Panc1 (cell line): ENCODE results near the gene PLCG1. TPM values are rescaled to one million over a fixed set of nuclear protein-coding genes. Genes with fewer than 3 reads are reported as not detected.
A peak's percentile ranks its signal among the peaks of the same experiment; 100 is the strongest.

ENCODE experiments used
- ATAC-seq: fragments of 200-7000 bp; cut with Tn5 transposase; 2 replicates; pipeline ENCODE4 v1.9.1; 2020; ENCODE audit warnings: mild to moderate bottlenecking, moderate library complexity
- BruUV-seq: library from RNA; stranded (reverse); fragments of 400-500 nt; replicated peaks from 2 replicates; lab custom pipeline; 2021; lab: Mats Ljungman, UMichigan
- CTCF ChIA-PET: fragments of 300-600 bp; sonication (Branson Sonifier 250); formaldehyde crosslinking; loops from one replicate; lab custom pipeline; 2022; ENCODE audit warnings: antibody characterized with exemption; lab: Charles Lee
- POLR2A ChIA-PET: fragments of 300-600 bp; sonication (Branson Sonifier 250); formaldehyde crosslinking; loops from one replicate; lab custom pipeline; 2022; ENCODE audit warnings: antibody characterized with exemption; lab: Charles Lee
- DNase-seq: peaks from one replicate; pipeline ENCODE4 v3.0.0-alpha.2; 2010; ENCODE audit warnings: low read depth, low spot score
- H3K27ac ChIP-seq: 2 replicates; pipeline ENCODE4 v1.5.1; 2011; ENCODE audit warnings: mild to moderate bottlenecking, low read length, inconsistent platforms
- H3K27me3 ChIP-seq: fragments of 200-500 bp; sonication (Bioruptor generic); 2 replicates; pipeline ENCODE4 v1.6.0; 2014; ENCODE audit warnings: low read length, inconsistent platforms; ENCODE audit not compliant: control insufficient read depth, insufficient read depth
- H3K36me3 ChIP-seq: fragments of 200-500 bp; sonication (Bioruptor generic); 2 replicates; pipeline ENCODE4 v1.5.1; 2014; ENCODE audit warnings: inconsistent platforms, mild to moderate bottlenecking, low read length, moderate library complexity; ENCODE audit not compliant: control insufficient read depth, insufficient read depth
- H3K4me1 ChIP-seq: 2 replicates; pipeline ENCODE4 v1.5.1; 2011; ENCODE audit warnings: inconsistent platforms, mild to moderate bottlenecking, low read length, moderate library complexity; ENCODE audit not compliant: control insufficient read depth, insufficient read depth
- H3K4me3 ChIP-seq, 2 experiments: 2 replicates each; pipeline ENCODE4 v1.5.1; 2011 to 2012; ENCODE audit warnings: low read depth in 2 of 2, low read length in 2 of 2, mild to moderate bottlenecking in 2 of 2, inconsistent platforms in 1 of 2, moderate library complexity in 1 of 2
- H3K9me3 ChIP-seq: fragments of 200-500 bp; sonication (Bioruptor generic); 2 replicates; pipeline ENCODE4 v1.5.1; 2014; ENCODE audit warnings: low read depth, mild to moderate bottlenecking, inconsistent platforms, low read length, moderate library complexity; ENCODE audit not compliant: control insufficient read depth, insufficient read depth
- POLR2AphosphoS5 ChIP-seq: IDR thresholded peaks from 2 replicates; pipeline ENCODE4 v1.6.1; 2012; ENCODE audit warnings: mild to moderate bottlenecking, low read depth, low read length, moderate library complexity
- SIN3A ChIP-seq: IDR thresholded peaks from 2 replicates; pipeline ENCODE4 v1.6.1; 2012; ENCODE audit warnings: low read depth, mild to moderate bottlenecking, low read length, moderate library complexity, borderline replicate concordance; ENCODE audit not compliant: insufficient read depth
- TCF7L2 ChIP-seq: IDR thresholded peaks from 2 replicates; pipeline ENCODE4 v1.6.1; 2011; ENCODE audit warnings: mild to moderate bottlenecking, low read depth, low read length, inconsistent platforms
- in situ Hi-C: cut with HindIII; loops from 2 replicates; pipeline ENCODE4 v1.10.0; 2016; ENCODE audit warnings: low sequenced_read_pairs, low pct_unique_long_range_greater_than_20kb
- intact Hi-C: fragments of 100-400 bp; cut with micrococcal nuclease; formaldehyde crosslinking; loops from one replicate; pipeline ENCODE4 v1.10.0; 2022; ENCODE audit not compliant: unreplicated experiment
- total RNA-seq: library from RNA; stranded (reverse); gene quantifications from one replicate; pipeline ENCODE4 v1.2.1, GENCODE V29; 2021; ENCODE audit not compliant: unreplicated experiment
- TF ChIP-seq, protein P1 (sequence below): fragments of 450-650 bp; IDR thresholded peaks from 2 replicates; pipeline ENCODE4 v1.5.1; 2017; ENCODE audit warnings: mild to moderate bottlenecking
- TF ChIP-seq, protein P2 (sequence below), 2 experiments: IDR thresholded peaks; 2 replicates each; pipeline ENCODE4 v1.6.1; 2011 to 2012; ENCODE audit warnings: low read depth in 2 of 2, control low read depth in 1 of 2, low read length in 1 of 2, mild to moderate bottlenecking in 1 of 2, moderate library complexity in 1 of 2; ENCODE audit not compliant: insufficient read depth in 1 of 2

The PLCG1 gene
- total RNA-seq, 1 experiment from 2014 or later: 159 TPM

DNA sequence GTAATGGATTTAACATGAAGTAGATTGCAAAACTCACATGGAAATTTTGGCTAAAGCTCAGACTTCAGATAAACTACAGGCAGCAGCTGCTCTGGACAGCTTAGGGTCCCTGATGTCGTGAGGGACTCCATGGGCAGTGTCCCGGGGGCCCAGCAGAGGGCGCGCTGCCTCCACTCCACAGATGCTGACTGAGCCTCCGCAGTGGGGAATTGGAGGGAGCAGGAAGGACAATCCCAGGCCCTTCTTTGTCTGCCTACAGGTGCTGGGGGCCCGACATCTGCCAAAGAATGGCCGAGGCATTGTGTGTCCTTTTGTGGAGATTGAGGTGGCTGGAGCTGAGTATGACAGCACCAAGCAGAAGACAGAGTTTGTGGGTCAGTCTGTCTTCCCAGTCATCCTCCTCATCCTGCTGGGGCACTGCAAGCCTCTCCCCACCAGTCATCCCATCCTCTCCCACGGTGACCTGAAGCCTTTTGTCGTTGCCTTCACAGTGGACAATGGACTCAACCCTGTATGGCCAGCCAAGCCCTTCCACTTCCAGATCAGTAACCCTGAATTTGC lies 35.9 kb downstream of the PLCG1 start:
- TF ChIP-seq POLR2AphosphoS5 (no peak), SIN3A (no peak)
- TF ChIP-seq, protein P1, sequence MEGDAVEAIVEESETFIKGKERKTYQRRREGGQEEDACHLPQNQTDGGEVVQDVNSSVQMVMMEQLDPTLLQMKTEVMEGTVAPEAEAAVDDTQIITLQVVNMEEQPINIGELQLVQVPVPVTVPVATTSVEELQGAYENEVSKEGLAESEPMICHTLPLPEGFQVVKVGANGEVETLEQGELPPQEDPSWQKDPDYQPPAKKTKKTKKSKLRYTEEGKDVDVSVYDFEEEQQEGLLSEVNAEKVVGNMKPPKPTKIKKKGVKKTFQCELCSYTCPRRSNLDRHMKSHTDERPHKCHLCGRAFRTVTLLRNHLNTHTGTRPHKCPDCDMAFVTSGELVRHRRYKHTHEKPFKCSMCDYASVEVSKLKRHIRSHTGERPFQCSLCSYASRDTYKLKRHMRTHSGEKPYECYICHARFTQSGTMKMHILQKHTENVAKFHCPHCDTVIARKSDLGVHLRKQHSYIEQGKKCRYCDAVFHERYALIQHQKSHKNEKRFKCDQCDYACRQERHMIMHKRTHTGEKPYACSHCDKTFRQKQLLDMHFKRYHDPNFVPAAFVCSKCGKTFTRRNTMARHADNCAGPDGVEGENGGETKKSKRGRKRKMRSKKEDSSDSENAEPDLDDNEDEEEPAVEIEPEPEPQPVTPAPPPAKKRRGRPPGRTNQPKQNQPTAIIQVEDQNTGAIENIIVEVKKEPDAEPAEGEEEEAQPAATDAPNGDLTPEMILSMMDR: peak; percentile 95
- no peak overlapping the region for H3K4me3 ChIP-seq
- no TSS peak for BruUV-seq
- DNase-seq (peak; percentile 18), ATAC-seq (peak; percentile 92)
- ChIA-PET POLR2A (no interaction called here), CTCF (interaction anchor here (0.7 to 1.9 kb wide), 4 partner anchors 16 to 171 kb away, joined by 4 to 24 read pairs (median 6); partner anchors contain the start of gene LPIN3)
- H3K9me3 ChIP-seq: no peaks in the 10 kb centered on the region
- no peaks in the 10 kb centered on the region for H3K27me3 ChIP-seq
- H3K27ac ChIP-seq: no peak overlapping the region
- intact Hi-C loops (loop anchor here (1.0 to 5.0 kb wide), 2 partner anchors 59 to 166 kb away; no protein-coding TSS in a partner anchor), in situ Hi-C loops (no loop called here)
- no peaks in the 10 kb centered on the region; the same call in 1 of the 2 replicates for H3K36me3 ChIP-seq
- H3K4me1 ChIP-seq: no peaks in the 10 kb centered on the region

DNA sequence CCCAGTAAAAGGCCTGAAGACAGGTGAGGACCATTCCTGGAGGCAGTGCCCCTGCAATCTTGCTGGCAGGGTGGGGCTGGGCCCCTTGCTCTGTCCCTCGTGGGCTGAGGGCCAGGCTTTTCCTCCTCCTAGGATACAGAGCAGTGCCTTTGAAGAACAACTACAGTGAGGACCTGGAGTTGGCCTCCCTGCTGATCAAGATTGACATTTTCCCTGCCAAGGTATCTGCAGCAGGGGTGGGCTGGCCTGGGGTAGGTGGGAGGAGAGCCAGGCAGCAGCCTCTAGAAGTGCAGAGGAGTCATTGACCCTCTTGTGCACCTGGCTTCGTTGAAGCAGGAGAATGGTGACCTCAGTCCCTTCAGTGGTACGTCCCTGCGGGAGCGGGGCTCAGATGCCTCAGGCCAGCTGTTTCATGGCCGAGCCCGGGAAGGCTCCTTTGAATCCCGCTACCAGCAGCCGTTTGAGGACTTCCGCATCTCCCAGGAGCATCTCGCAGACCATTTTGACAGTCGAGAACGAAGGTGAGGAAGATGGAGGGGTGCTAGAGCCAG lies 36.5 kb downstream of the PLCG1 start:
- no peak for TF ChIP-seq SIN3A
- TF ChIP-seq POLR2AphosphoS5: no peak
- no peak for TF ChIP-seq TCF7L2
- TF ChIP-seq, protein P2, sequence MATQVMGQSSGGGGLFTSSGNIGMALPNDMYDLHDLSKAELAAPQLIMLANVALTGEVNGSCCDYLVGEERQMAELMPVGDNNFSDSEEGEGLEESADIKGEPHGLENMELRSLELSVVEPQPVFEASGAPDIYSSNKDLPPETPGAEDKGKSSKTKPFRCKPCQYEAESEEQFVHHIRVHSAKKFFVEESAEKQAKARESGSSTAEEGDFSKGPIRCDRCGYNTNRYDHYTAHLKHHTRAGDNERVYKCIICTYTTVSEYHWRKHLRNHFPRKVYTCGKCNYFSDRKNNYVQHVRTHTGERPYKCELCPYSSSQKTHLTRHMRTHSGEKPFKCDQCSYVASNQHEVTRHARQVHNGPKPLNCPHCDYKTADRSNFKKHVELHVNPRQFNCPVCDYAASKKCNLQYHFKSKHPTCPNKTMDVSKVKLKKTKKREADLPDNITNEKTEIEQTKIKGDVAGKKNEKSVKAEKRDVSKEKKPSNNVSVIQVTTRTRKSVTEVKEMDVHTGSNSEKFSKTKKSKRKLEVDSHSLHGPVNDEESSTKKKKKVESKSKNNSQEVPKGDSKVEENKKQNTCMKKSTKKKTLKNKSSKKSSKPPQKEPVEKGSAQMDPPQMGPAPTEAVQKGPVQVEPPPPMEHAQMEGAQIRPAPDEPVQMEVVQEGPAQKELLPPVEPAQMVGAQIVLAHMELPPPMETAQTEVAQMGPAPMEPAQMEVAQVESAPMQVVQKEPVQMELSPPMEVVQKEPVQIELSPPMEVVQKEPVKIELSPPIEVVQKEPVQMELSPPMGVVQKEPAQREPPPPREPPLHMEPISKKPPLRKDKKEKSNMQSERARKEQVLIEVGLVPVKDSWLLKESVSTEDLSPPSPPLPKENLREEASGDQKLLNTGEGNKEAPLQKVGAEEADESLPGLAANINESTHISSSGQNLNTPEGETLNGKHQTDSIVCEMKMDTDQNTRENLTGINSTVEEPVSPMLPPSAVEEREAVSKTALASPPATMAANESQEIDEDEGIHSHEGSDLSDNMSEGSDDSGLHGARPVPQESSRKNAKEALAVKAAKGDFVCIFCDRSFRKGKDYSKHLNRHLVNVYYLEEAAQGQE (IDR thresholded peaks at IDR 0.05; ENCODE audit: insufficient read depth in 1 of 2, low read depth in 2 of 2, low read length in 1 of 2): no peak
- TF ChIP-seq, protein P1: no peak
- Histone ChIP-seq H3K27me3 (no peaks in the 10 kb centered on the region), H3K27ac (no peak overlapping the region), H3K4me3 (no peak overlapping the region), H3K4me1 (no peaks in the 10 kb centered on the region), H3K36me3 (no peaks in the 10 kb centered on the region; the same call in 1 of the 2 replicates), H3K9me3 (no peaks in the 10 kb centered on the region)
- DNase-seq: no peak
- CTCF ChIA-PET: no interaction called here
- intact Hi-C loops (loop anchor here (1.0 to 5.0 kb wide), 2 partner anchors 58 to 165 kb away; no protein-coding TSS in a partner anchor), in situ Hi-C loops (no loop called here)
- POLR2A ChIA-PET: no interaction called here
- no TSS peak for BruUV-seq
- ATAC-seq: no peak
